GM23248 (cell line): ENCODE data around the gene SNTB2. TPM values are rescaled to one million over a fixed set of nuclear protein-coding genes. Genes with fewer than 3 reads are reported as not detected.

Experiments used
- DNase-seq: peaks from one replicate; pipeline ENCODE4 v3.0.0-alpha.2; 2015
- H2AFZ ChIP-seq: fragments of 200-600 bp; sonication (generic); 2 replicates; pipeline ENCODE4 v1.6.1; 2016; ENCODE audit warnings: antibody characterized with exemption
- H3F3A ChIP-seq: fragments of 200-600 bp; sonication (generic); 2 replicates; pipeline ENCODE4 v1.6.1; 2016; ENCODE audit warnings: mild to moderate bottlenecking, antibody characterized with exemption, mixed run types; ENCODE audit not compliant: insufficient read depth
- H3K27ac ChIP-seq: fragments of 200-600 bp; sonication (generic); 2 replicates; pipeline ENCODE4 v1.5.1; 2016; ENCODE audit warnings: mild to moderate bottlenecking
- H3K27me3 ChIP-seq: fragments of 200-600 bp; sonication (generic); replicated peaks from 2 replicates; pipeline ENCODE4 v1.6.1; 2016; ENCODE audit warnings: mild to moderate bottlenecking; ENCODE audit not compliant: insufficient read depth
- H3K36me3 ChIP-seq: fragments of 200-600 bp; sonication (generic); 2 replicates; pipeline ENCODE4 v1.6.1; 2016; ENCODE audit warnings: low read depth, mild to moderate bottlenecking
- H3K4me1 ChIP-seq: fragments of 200-600 bp; sonication (generic); 2 replicates; pipeline ENCODE4 v1.6.1; 2016; ENCODE audit warnings: mild to moderate bottlenecking; ENCODE audit not compliant: insufficient read depth
- H3K4me2 ChIP-seq: fragments of 200-600 bp; sonication (generic); one replicate; pipeline ENCODE4 v1.6.1; 2016; ENCODE audit warnings: mild to moderate bottlenecking; ENCODE audit not compliant: unreplicated experiment
- H3K4me3 ChIP-seq: fragments of 200-600 bp; sonication (generic); 2 replicates; pipeline ENCODE4 v1.5.1; 2016; ENCODE audit warnings: mild to moderate bottlenecking
- H3K79me2 ChIP-seq: fragments of 200-600 bp; sonication (generic); 2 replicates; pipeline ENCODE4 v1.6.1; 2016; ENCODE audit warnings: mild to moderate bottlenecking; ENCODE audit not compliant: insufficient read depth
- H3K9ac ChIP-seq: fragments of 200-600 bp; sonication (generic); 2 replicates; pipeline ENCODE4 v1.6.1; 2016; ENCODE audit warnings: mild to moderate bottlenecking
- H3K9me2 ChIP-seq: fragments of 200-600 bp; sonication (generic); 2 replicates; pipeline ENCODE4 v1.6.1; 2016; ENCODE audit warnings: mixed run types, mild to moderate bottlenecking, moderate library complexity; ENCODE audit not compliant: insufficient read depth
- H3K9me3 ChIP-seq: fragments of 200-600 bp; sonication (generic); one replicate; pipeline ENCODE4 v1.6.1; 2017; ENCODE audit warnings: low read depth
- H4K20me1 ChIP-seq: fragments of 200-600 bp; sonication (generic); 2 replicates; pipeline ENCODE4 v1.6.0; 2016; ENCODE audit not compliant: insufficient read depth
- EZH2 ChIP-seq: fragments of 200-600 bp; sonication (generic); IDR thresholded peaks from 2 replicates; pipeline ENCODE4 v1.6.1; 2018; ENCODE audit warnings: antibody characterized with exemption, mild to moderate bottlenecking; ENCODE audit not compliant: insufficient read depth, poor library complexity, severe bottlenecking
- EZH2phosphoT487 ChIP-seq: fragments of 200-600 bp; sonication (generic); IDR thresholded peaks from 2 replicates; pipeline ENCODE4 v1.6.1; 2018; ENCODE audit warnings: antibody characterized with exemption, moderate library complexity, mild to moderate bottlenecking, low read depth; ENCODE audit not compliant: insufficient read depth
- WGBS, 2 experiments: methylation state at CpG; one replicate each; pipeline ENCODE4 v1.1.6; 2015 to 2017; ENCODE audit warnings: low lambda C conversion rate in 2 of 2, low coverage in 1 of 2; ENCODE audit errors: missing lambda C conversion rate in 2 of 2; 5-methylcytosine and 5-hydroxymethylcytosine counted together
- in situ Hi-C: fragments of 300-500 bp; cut with MboI; formaldehyde crosslinking; loops from 2 replicates; pipeline ENCODE4 v1.15.0; 2020
- polyA plus RNA-seq: library from polyadenylated mRNA; unstranded; fragments of >200 nt; fragmentation: Nextera tagmentation; extraction: Ambion mirVana; gene quantifications from 2 replicates; pipeline ENCODE4 v1.2.1, GENCODE V29; 2016
- total RNA-seq: library from RNA; depleted of rRNA; stranded (reverse); fragments of >200 nt; shearing (Covaris generic); gene quantifications from 2 replicates; pipeline ENCODE4 v1.2.3, GENCODE V29; 2014

SNTB2 gene
- total and polyA plus RNA-seq, 2 experiments from 2014 or later, result 6.0 to 30.4 TPM

DNA sequence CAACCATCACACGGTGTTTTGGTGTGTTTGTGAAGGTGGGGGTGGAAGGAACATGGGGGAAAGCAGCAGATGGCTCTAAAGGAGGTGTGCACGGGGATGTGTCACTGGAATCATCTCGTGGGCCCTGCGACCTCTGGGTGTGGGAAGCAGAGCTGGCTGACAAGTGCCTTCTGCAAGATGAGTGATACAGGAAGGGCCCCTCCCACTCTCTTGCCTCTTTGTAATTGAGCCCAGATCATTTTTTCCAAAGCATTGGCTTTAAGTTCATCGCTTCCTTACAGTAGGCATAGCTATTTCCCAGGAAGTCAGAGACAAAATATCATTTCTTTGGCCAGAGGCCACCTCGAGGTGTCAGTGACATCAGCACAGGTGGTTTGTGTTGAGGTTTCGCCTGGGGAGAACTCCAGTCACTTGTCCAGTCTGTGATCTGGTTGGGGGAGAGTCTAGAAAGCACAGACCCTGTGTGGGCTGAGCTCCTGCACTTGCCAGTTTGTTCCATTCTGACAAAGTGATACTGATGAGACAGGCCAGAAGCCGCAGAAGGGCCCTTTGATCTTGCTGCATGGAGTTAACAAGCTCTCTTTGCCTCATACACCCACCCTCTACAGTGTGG, 20.6 kb upstream of the SNTB2 start:
- Histone ChIP-seq H3K4me2 (peak overlapping the region; percentile 52), H4K20me1 (no peaks in the 10 kb centered on the region), H3K4me1 (peaks cover 30% of the 10 kb centered on the region), H3K36me3 (peaks cover 16% of the 10 kb centered on the region; the same call in 1 of the 2 replicates), H3K27ac (peak overlapping the region; percentile 68), H2AFZ (no peak overlapping the region), H3K9me3 (no peaks in the 10 kb centered on the region), H3F3A (peaks cover 47% of the 10 kb centered on the region), H3K4me3 (peak overlapping the region; percentile 16), H3K27me3 (no peaks in the 10 kb centered on the region), H3K9me2 (no peaks in the 10 kb centered on the region), H3K79me2 (0 out of 2 replicates have a peak, but pooled peaks cover 3% of the 10 kb centered on the region), H3K9ac (peak overlapping the region; percentile 25; the same call in 1 of the 2 replicates)
- peak; percentile 86 for DNase-seq
- 10 to 12% methylated on average over 8 of the region's 8 CpGs for WGBS, 2 experiments
- no peak for TF ChIP-seq EZH2
- no peak for TF ChIP-seq EZH2phosphoT487
- in situ Hi-C loops, result no loop called here

GRCh38 chr16:69166946-69167930, 19.7 kb upstream of the SNTB2 start:
- peak overlapping the region; percentile 52 for H3K4me2 ChIP-seq
- H3K79me2 ChIP-seq, result 0 out of 2 replicates have a peak, but pooled peaks cover 3% of the 10 kb centered on the region
- H2AFZ ChIP-seq, result no peak overlapping the region
- peak overlapping the region; percentile 16 for H3K4me3 ChIP-seq
- peak; percentile 59 for DNase-seq
- peaks cover 40% of the 10 kb centered on the region for H3K4me1 ChIP-seq
- no peaks in the 10 kb centered on the region for H4K20me1 ChIP-seq
- H3K27ac ChIP-seq, result peak overlapping the region; percentile 68
- WGBS, 2 experiments, result 55 to 56% methylated on average over 7 of the region's 7 CpGs
- H3F3A ChIP-seq, result peaks cover 56% of the 10 kb centered on the region
- peaks cover 13% of the 10 kb centered on the region; the same call in 1 of the 2 replicates for H3K36me3 ChIP-seq
- H3K27me3 ChIP-seq, result no peaks in the 10 kb centered on the region
- H3K9ac ChIP-seq, result no peak overlapping the region
- H3K9me3 ChIP-seq, result no peaks in the 10 kb centered on the region
- H3K9me2 ChIP-seq, result no peaks in the 10 kb centered on the region
- in situ Hi-C loops, result no loop called here
- no peak for TF ChIP-seq EZH2phosphoT487

DNA sequence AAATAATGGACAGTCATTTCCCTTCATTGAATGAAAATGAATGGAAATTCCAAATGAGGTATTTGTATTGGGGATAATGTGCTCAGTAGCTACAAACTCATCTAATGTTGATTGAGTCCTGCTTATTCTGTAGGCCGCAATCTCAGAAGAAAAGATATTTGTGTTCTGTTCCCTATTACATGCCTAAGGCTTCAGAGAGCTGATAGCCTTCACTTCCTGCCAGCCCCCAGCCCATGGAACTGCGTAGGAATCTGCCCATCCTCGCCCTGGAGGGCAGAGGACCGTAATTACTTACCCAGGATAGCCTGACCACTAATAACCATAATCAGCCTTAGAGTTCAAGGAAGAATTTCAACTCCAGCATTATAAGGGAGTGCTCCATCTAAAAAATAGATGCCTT, 17.9 kb upstream of the SNTB2 start:
- no peak overlapping the region for H3K4me2 ChIP-seq
- in situ Hi-C loops, result no loop called here
- H3F3A ChIP-seq, result peaks cover 64% of the 10 kb centered on the region
- no peak overlapping the region for H2AFZ ChIP-seq
- 99% methylated on average over 4 of the region's 4 CpGs for WGBS, 2 experiments
- H3K79me2 ChIP-seq, result 0 out of 2 replicates have a peak, but pooled peaks cover 3% of the 10 kb centered on the region
- H3K27me3 ChIP-seq, result no peaks in the 10 kb centered on the region
- H3K9me3 ChIP-seq, result no peaks in the 10 kb centered on the region
- no peaks in the 10 kb centered on the region for H3K9me2 ChIP-seq
- H3K27ac ChIP-seq, result no peak overlapping the region
- no peak for DNase-seq
- no peaks in the 10 kb centered on the region for H4K20me1 ChIP-seq
- TF ChIP-seq EZH2 (no peak), EZH2phosphoT487 (no peak)
- no peak overlapping the region for H3K4me3 ChIP-seq
- H3K4me1 ChIP-seq, result peaks cover 51% of the 10 kb centered on the region
- no peak overlapping the region for H3K9ac ChIP-seq
- H3K36me3 ChIP-seq, result peaks cover 13% of the 10 kb centered on the region; the same call in 1 of the 2 replicates

DNA sequence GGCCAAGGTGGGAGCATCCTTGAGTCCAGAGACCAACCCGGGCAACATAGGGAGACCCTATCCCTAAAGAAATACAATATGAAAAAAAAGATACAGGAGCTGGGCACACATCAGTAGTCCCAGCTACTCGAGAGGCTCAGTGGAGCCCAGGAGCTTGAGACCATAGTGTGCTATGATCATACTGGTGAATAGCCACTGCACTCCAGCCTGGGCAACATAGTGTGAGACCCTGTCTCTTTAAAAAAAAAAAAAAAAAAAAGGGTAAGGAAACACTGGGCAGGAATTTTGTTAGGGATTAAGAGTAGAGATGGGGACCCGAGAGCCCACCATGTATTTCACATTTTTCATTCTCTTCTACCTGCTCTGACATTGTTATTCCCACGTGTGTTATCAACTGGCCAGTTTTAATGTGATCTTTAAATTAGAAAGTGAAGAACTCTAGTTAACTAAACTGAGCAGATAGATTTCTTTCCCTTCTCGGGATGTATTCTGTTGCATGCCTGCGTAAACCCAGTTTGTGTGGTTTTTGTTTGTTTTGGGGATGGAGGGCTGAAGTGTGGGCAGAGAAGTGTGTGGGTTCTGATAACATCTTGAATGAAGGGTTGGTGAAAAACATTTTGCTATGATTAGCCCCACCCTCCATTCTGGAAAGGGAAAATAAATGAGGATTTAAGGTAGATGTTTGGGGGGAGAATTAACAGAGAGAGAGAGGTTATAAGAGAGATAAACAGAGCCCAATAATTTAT, 17.2 kb upstream of the SNTB2 start:
- H3K36me3 ChIP-seq, result peaks cover 13% of the 10 kb centered on the region; the same call in 1 of the 2 replicates

More for the DNA sequence above, 17.2 kb upstream of the SNTB2 start:
- H3K9me2 ChIP-seq, result no peaks in the 10 kb centered on the region
- H3K4me2 ChIP-seq, result no peak overlapping the region
- H3K27ac ChIP-seq, result no peak overlapping the region
- no peaks in the 10 kb centered on the region for H3K27me3 ChIP-seq
- DNase-seq, result no peak
- no peak overlapping the region for H2AFZ ChIP-seq
- no peaks in the 10 kb centered on the region for H4K20me1 ChIP-seq
- no peak overlapping the region for H3K9ac ChIP-seq
- peaks cover 66% of the 10 kb centered on the region for H3F3A ChIP-seq
- no peak overlapping the region for H3K4me3 ChIP-seq
- in situ Hi-C loops, result no loop called here
- TF ChIP-seq EZH2phosphoT487 (no peak), EZH2 (no peak)
- WGBS, 2 experiments, result 89 to 91% methylated on average over 6 of the region's 6 CpGs
- peaks cover 54% of the 10 kb centered on the region for H3K4me1 ChIP-seq
- 0 out of 2 replicates have a peak, but pooled peaks cover 3% of the 10 kb centered on the region for H3K79me2 ChIP-seq
- no peaks in the 10 kb centered on the region for H3K9me3 ChIP-seq
